ENCODE data around the gene PRKN.

- TF ChIP-seq ZNF350 (tag by site-specific recombination; IDR thresholded peaks at IDR 0.05): no peak
- TF ChIP-seq CTCF (tag by site-specific recombination; IDR thresholded peaks at IDR 0.05): no peak
- no peak for TF ChIP-seq ZNF707 (tag by site-specific recombination; IDR thresholded peaks at IDR 0.05)
- no peak for TF ChIP-seq ZNF610 (tag by site-specific recombination; IDR thresholded peaks at IDR 0.05; ENCODE audit: borderline replicate concordance)
- TF ChIP-seq ZNF596 (tag by site-specific recombination; IDR thresholded peaks at IDR 0.05): no peak
These were observed 1323.8 kb downstream of the PRKN start for GRCh38 chr6:161403717-161404116.
